ENCODE data around the gene ASCL4. TPM values are rescaled to one million over a fixed set of nuclear protein-coding genes. Genes with fewer than 3 reads are reported as not detected.
A peak's percentile ranks its signal among the peaks of the same experiment; 100 is the strongest.

Gene ASCL4
- total and polyA plus RNA-seq, 2 of the 8 experiments (the other 6 are each of a cell fraction or from before 2014, with no cell fraction given): not detected

DNA sequence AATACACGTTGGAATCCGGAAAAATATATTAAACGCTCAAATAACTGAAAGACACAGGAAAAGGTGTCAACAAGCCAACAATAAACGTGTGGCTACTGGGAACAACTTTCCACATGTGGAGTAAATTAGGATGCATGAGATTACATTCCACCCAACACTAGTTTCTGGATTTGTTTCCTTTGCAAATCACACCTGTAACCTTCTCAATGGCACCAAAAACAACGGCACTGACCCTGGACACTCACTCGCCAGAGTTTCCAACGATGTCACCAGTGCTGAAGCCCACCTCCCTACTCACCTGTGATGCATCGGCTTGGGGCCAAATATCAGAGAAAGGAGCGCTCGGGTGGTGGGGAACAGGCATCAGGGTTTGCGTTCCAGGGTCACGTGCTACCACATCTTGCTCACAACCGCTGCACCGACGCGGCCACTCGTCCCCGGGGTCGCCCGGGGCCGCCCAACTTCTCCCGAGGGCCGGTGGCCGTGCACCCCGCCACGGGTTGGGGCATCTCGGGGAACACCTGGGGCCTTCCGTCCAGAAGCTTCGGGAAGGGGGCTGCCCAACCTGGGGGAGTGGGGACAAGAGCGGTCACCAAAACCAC is 14.2 kb upstream of the ASCL4 start (continued):
- no peak for TF ChIP-seq SAP30 (IDR thresholded peaks at IDR 0.05; ENCODE audit: insufficient read depth, insufficient replicate concordance, low read length)
- TF ChIP-seq, protein P1, sequence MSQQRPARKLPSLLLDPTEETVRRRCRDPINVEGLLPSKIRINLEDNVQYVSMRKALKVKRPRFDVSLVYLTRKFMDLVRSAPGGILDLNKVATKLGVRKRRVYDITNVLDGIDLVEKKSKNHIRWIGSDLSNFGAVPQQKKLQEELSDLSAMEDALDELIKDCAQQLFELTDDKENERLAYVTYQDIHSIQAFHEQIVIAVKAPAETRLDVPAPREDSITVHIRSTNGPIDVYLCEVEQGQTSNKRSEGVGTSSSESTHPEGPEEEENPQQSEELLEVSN (IDR thresholded peaks at IDR 0.05): peak; percentile 10
- peak; percentile 53; the same call in 1 of the 2 replicates for TF ChIP-seq USF2 (IDR thresholded peaks at IDR 0.05; ENCODE audit: low read length)
- no peak for TF ChIP-seq KDM1A (IDR thresholded peaks at IDR 0.05; ENCODE audit: borderline replicate concordance, low read length)
- no peak for TF ChIP-seq CBX5 (IDR thresholded peaks at IDR 0.05; ENCODE audit: low read depth, low read length)
- TF ChIP-seq, protein P2, sequence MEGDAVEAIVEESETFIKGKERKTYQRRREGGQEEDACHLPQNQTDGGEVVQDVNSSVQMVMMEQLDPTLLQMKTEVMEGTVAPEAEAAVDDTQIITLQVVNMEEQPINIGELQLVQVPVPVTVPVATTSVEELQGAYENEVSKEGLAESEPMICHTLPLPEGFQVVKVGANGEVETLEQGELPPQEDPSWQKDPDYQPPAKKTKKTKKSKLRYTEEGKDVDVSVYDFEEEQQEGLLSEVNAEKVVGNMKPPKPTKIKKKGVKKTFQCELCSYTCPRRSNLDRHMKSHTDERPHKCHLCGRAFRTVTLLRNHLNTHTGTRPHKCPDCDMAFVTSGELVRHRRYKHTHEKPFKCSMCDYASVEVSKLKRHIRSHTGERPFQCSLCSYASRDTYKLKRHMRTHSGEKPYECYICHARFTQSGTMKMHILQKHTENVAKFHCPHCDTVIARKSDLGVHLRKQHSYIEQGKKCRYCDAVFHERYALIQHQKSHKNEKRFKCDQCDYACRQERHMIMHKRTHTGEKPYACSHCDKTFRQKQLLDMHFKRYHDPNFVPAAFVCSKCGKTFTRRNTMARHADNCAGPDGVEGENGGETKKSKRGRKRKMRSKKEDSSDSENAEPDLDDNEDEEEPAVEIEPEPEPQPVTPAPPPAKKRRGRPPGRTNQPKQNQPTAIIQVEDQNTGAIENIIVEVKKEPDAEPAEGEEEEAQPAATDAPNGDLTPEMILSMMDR (IDR thresholded peaks at IDR 0.05; ENCODE audit: control extremely low read depth in 1 of 3, insufficient read depth in 1 of 3, low read depth in 1 of 3, low read length in 3 of 3): no peak
- TF ChIP-seq YY1 (IDR thresholded peaks at IDR 0.05; ENCODE audit: low read depth, low read length): no peak
- no peak for TF ChIP-seq RAD21 (IDR thresholded peaks at IDR 0.05 in 1 of 2, conservative IDR thresholded peaks at IDR 0.05 in 1 of 2; ENCODE audit: low read depth in 2 of 2, low read length in 2 of 2)
- TF ChIP-seq SIN3A (conservative IDR thresholded peaks at IDR 0.05 in 1 of 2, IDR thresholded peaks at IDR 0.05 in 1 of 2; ENCODE audit: low read depth in 1 of 2, low read length in 2 of 2): no peak
- no peak for TF ChIP-seq EGR1 (IDR thresholded peaks at IDR 0.05; ENCODE audit: borderline replicate concordance, low read depth, low read length)
- no peak for TF ChIP-seq NANOG (IDR thresholded peaks at IDR 0.05; ENCODE audit: insufficient read depth, low read depth, low read length, poor library complexity, severe bottlenecking)
- no peak for TF ChIP-seq TAF7 (optimal IDR thresholded peaks at IDR 0.05; ENCODE audit: borderline replicate concordance, low read depth, low read length)
- TF ChIP-seq TAF1 (IDR thresholded peaks at IDR 0.05; ENCODE audit: low read depth, low read length): peak; percentile 37; the same call in 1 of the 2 replicates
- TF ChIP-seq NRF1 (IDR thresholded peaks at IDR 0.05; ENCODE audit: low read depth, low read length): no peak
- TF ChIP-seq POU5F1 (IDR thresholded peaks at IDR 0.05; ENCODE audit: low read depth, low read length): no peak
- no peak for TF ChIP-seq KDM4A (IDR thresholded peaks at IDR 0.05; ENCODE audit: low read depth, low read length, severe bottlenecking)
- no peak for TF ChIP-seq TCF12 (IDR thresholded peaks at IDR 0.05; ENCODE audit: low read depth, low read length)
- TF ChIP-seq SP4 (IDR thresholded peaks at IDR 0.05; ENCODE audit: low read length): no peak
- TF ChIP-seq ZNF274 (IDR thresholded peaks at IDR 0.05; ENCODE audit: borderline replicate concordance, extremely low read depth, low read length): no peak
- TF ChIP-seq PHF8 (conservative IDR thresholded peaks at IDR 0.05; ENCODE audit: low read depth, low read length): no peak

Measured in H1 (cell line).